Glutamatergic neuron (in vitro differentiated cells): ENCODE data around the gene MIPEP. TPM values are rescaled to one million over a fixed set of nuclear protein-coding genes. Genes with fewer than 3 reads are reported as not detected.

Experiments
- DNase-seq: peaks from one replicate; pipeline ENCODE4 v3.0.0; 2022
- H3K27ac Mint-ChIP-seq: one replicate; pipeline ENCODE4 v1.8.0; 2020; ENCODE audit warnings: mild to moderate bottlenecking, mixed read lengths, inconsistent platforms; ENCODE audit not compliant: unreplicated experiment
- H3K27me3 Mint-ChIP-seq: one replicate; pipeline ENCODE4 v1.8.0; 2020; ENCODE audit warnings: mild to moderate bottlenecking, moderate library complexity, mixed read lengths, inconsistent platforms; ENCODE audit not compliant: unreplicated experiment
- H3K36me3 Mint-ChIP-seq: one replicate; pipeline ENCODE4 v1.8.0; 2020; ENCODE audit warnings: mild to moderate bottlenecking, mixed read lengths, inconsistent platforms; ENCODE audit not compliant: unreplicated experiment
- H3K4me1 Mint-ChIP-seq: one replicate; pipeline ENCODE4 v1.8.0; 2020; ENCODE audit warnings: mild to moderate bottlenecking, low read depth, mixed read lengths, inconsistent platforms; ENCODE audit not compliant: unreplicated experiment
- H3K4me3 Mint-ChIP-seq: one replicate; pipeline ENCODE4 v1.8.0; 2020; ENCODE audit warnings: mild to moderate bottlenecking, mixed read lengths, inconsistent platforms; ENCODE audit not compliant: unreplicated experiment
- H3K9me3 Mint-ChIP-seq: one replicate; pipeline ENCODE4 v1.8.0; 2020; ENCODE audit warnings: mild to moderate bottlenecking, moderate library complexity, mixed read lengths, inconsistent platforms; ENCODE audit not compliant: unreplicated experiment
- total RNA-seq: library from RNA; stranded (reverse); fragmentation: NEBNext Ultra II Directional; extraction: Animal tissue kit (Norgen Biotek cat#: 25700); gene quantifications from one replicate; pipeline ENCODE4 v1.2.1, GENCODE V29; 2021; ENCODE audit not compliant: unreplicated experiment
- TF ChIP-seq, protein P1 (sequence below): fragments of 200-600 bp; sonication (generic); IDR thresholded peaks from one replicate; pipeline ENCODE4 v1.5.0; 2021; ENCODE audit not compliant: partially characterized antibody, unreplicated experiment

MIPEP gene
- total RNA-seq, 1 donor from 2014 or later, result 7.1 TPM

DNA sequence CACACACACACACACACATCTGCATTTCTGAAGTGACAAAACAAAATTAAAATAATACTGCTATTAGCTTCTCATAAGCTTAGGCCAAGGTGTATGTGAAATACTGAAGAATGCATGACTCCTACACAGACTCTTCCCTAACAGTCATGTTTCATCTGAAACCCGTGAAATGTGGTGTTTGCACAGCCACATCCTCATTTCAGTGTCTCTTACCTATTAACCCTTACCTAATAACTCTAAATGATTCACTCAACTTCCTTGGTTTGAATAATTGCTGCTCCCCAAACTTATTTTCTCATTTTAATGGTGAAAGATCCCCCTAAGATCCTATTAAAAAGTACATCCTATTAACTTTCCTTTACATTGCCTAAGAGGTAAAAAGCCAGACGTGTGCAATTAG is 117.6 kb downstream of the MIPEP start:
- TF ChIP-seq, protein P1, sequence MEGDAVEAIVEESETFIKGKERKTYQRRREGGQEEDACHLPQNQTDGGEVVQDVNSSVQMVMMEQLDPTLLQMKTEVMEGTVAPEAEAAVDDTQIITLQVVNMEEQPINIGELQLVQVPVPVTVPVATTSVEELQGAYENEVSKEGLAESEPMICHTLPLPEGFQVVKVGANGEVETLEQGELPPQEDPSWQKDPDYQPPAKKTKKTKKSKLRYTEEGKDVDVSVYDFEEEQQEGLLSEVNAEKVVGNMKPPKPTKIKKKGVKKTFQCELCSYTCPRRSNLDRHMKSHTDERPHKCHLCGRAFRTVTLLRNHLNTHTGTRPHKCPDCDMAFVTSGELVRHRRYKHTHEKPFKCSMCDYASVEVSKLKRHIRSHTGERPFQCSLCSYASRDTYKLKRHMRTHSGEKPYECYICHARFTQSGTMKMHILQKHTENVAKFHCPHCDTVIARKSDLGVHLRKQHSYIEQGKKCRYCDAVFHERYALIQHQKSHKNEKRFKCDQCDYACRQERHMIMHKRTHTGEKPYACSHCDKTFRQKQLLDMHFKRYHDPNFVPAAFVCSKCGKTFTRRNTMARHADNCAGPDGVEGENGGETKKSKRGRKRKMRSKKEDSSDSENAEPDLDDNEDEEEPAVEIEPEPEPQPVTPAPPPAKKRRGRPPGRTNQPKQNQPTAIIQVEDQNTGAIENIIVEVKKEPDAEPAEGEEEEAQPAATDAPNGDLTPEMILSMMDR, result no peak
- H3K4me1 Mint-ChIP-seq, result peaks cover 3% of the 10 kb centered on the region
- no peaks in the 10 kb centered on the region for H3K36me3 Mint-ChIP-seq
- H3K4me3 Mint-ChIP-seq, result no peak overlapping the region
- no peak overlapping the region for H3K27ac Mint-ChIP-seq
- H3K27me3 Mint-ChIP-seq, result no peaks in the 10 kb centered on the region
- DNase-seq, result no peak
- H3K9me3 Mint-ChIP-seq, result no peaks in the 10 kb centered on the region

GRCh38 chr13:23770973-23771372 is 118.2 kb downstream of the MIPEP start:
- Mint-ChIP-seq H3K36me3 (no peaks in the 10 kb centered on the region), H3K9me3 (no peaks in the 10 kb centered on the region), H3K4me3 (no peak overlapping the region), H3K27me3 (no peaks in the 10 kb centered on the region), H3K27ac (no peak overlapping the region), H3K4me1 (peaks cover 3% of the 10 kb centered on the region)
- DNase-seq, result no peak
- TF ChIP-seq, protein P1, result no peak

GRCh38 chr13:23770428-23770827 is 118.8 kb downstream of the MIPEP start:
- DNase-seq, result no peak
- H3K4me3 Mint-ChIP-seq, result no peak overlapping the region
- no peaks in the 10 kb centered on the region for H3K9me3 Mint-ChIP-seq
- H3K27ac Mint-ChIP-seq, result no peak overlapping the region
- H3K4me1 Mint-ChIP-seq, result peaks cover 6% of the 10 kb centered on the region
- no peaks in the 10 kb centered on the region for H3K27me3 Mint-ChIP-seq
- H3K36me3 Mint-ChIP-seq, result no peaks in the 10 kb centered on the region
- TF ChIP-seq, protein P1, result no peak

- DNase-seq, result no peak
- Mint-ChIP-seq H3K9me3 (no peaks in the 10 kb centered on the region), H3K36me3 (no peaks in the 10 kb centered on the region), H3K27ac (no peak overlapping the region), H3K4me1 (peaks cover 9% of the 10 kb centered on the region), H3K27me3 (no peaks in the 10 kb centered on the region), H3K4me3 (no peak overlapping the region)
- TF ChIP-seq, protein P1, result no peak
Measured at GRCh38 chr13:23769401-23769800, 119.8 kb downstream of the MIPEP start.

- no peak for DNase-seq
- Mint-ChIP-seq H3K36me3 (no peaks in the 10 kb centered on the region), H3K4me3 (no peak overlapping the region), H3K9me3 (no peaks in the 10 kb centered on the region), H3K4me1 (peaks cover 7% of the 10 kb centered on the region), H3K27me3 (no peaks in the 10 kb centered on the region), H3K27ac (no peak overlapping the region)
- TF ChIP-seq, protein P1, result no peak
Measured at GRCh38 chr13:23767838-23768237, 121.4 kb downstream of the MIPEP start.
